ES-I3 (cell line): ENCODE measurements around the gene ALDH5A1.
"Not testable (repeated sequence)": the region's sequence is repeated elsewhere in the genome, so short reads cannot be mapped to it uniquely, and the experiment has no call there.

Source experiments
- H3K36me3 ChIP-seq: 2 replicates; pipeline ENCODE4 v1.6.1; 2013; ENCODE audit warnings: mild to moderate bottlenecking, low read length, control low read depth, moderate library complexity; ENCODE audit not compliant: insufficient read depth
- H3K4me1 ChIP-seq: 2 replicates; pipeline ENCODE4 v1.6.1; 2013; ENCODE audit warnings: mild to moderate bottlenecking, control low read depth, low read length; ENCODE audit not compliant: insufficient read depth
- H3K9ac ChIP-seq: 2 replicates; pipeline ENCODE4 v1.6.1; 2013; ENCODE audit warnings: low read depth, mild to moderate bottlenecking, low read length, moderate library complexity
- H3K9me3 ChIP-seq: 2 replicates; pipeline ENCODE4 v1.6.1; 2013; ENCODE audit warnings: mild to moderate bottlenecking, low read length, moderate library complexity; ENCODE audit not compliant: control insufficient read depth, insufficient read depth

ALDH5A1 gene

DNA sequence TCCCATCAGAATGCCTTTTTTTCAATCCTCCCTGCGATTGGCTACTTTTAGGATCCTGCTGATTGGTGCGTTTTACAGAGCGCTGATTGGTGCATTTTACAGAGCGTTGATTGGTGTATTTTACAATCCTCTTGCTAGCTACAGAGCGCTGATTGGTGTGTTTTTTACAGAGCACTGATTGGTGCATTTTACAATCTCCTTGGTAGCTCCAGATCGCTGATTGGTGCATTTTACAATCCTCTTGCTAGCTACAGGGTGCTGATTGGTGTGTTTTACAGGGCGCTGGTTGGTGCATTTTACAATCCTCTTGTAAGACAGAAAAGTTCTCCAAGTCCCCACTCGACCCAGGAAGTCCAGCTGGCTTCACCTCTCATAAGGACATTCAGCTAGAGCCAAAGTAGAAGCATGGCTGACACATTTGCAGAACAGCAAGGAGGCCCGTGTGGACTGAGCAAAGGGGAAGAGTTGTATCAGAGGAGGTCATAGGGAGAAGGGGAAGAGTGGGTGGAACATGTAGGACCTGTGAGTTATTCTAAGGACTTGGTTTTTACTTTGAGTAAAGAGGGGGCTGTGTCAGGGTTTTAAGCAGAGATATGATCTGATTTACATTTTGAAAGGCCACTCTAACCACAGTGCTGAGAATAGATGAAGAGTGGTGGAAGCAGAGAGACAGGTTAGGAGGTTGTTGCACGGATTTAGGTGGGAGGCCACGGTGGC is 2.6 kb downstream of the ALDH5A1 start:
- H3K9me3 ChIP-seq: peaks cover 2% of the 10 kb centered on the region; the same call in 1 of the 2 replicates
- no peak overlapping the region for H3K9ac ChIP-seq
- no peaks in the 10 kb centered on the region for H3K36me3 ChIP-seq
- peaks cover 9% of the 10 kb centered on the region for H3K4me1 ChIP-seq

DNA sequence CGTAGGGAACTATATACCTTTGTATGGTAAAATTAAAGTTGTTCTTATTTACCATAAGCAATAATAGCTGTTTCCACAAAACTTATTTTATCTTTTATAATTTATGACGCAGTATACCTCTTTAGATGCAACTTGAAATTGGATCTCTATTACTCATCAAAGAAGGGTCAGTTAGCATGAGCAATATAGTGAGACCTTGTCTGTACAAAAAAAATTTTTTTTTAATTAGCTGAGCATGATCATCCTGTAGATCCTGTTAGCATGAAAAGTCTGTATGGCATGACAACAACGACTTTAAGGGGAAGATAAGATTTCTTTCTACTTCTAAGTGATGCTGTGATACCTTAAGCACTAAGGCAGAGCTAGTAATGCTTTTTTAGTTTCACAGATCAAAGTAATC is 5.9 kb downstream of the ALDH5A1 start:
- H3K9me3 ChIP-seq: peaks cover 2% of the 10 kb centered on the region; the same call in 1 of the 2 replicates
- no peaks in the 10 kb centered on the region for H3K36me3 ChIP-seq
- H3K4me1 ChIP-seq: peaks cover 9% of the 10 kb centered on the region
- H3K9ac ChIP-seq: no peak overlapping the region

DNA sequence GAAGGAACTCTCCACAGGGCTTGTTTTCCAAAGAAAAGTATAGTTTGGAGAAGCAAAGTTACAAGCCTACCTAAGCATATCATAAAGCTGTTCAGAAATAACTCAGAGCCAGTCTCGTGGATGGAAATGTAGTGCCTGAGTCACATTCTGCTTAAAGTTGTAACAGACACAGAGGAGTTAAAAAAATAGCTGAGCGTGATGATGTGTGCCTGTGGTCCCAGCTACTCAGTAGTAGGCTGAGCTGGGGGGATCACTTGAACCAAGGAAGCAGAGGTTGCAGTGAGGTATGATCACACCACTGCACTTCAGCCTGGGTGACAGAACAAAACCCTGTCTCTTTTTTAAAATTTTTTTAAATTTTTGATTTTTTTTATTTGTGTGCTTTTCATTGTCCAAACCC is 6.6 kb downstream of the ALDH5A1 start:
- H3K36me3 ChIP-seq: no peaks in the 10 kb centered on the region

DNA sequence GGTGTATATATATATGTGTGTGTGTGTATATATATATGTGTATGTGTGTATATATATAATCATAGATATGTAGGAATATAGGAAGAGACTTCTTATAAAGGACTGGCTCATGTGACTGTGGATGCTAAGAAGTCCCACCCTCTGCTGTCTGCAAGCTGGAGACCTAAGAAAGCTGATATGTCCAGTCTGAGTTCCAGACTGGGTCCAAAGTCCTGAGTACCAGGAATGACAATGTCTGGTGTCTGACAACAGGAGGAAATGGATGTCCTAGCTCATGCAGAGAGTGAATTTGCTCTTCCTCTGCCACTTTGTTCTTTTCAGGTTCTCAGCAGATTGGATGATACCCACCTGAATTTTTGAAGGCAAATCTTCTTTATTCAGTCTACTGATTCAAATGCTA is 7.1 kb downstream of the ALDH5A1 start:
- Histone ChIP-seq H3K9me3 (no peaks in the 10 kb centered on the region; the same call in 1 of the 2 replicates), H3K4me1 (0 out of 2 replicates have a peak, but pooled peaks cover 6% of the 10 kb centered on the region)

More for the DNA sequence above, 6.6 kb downstream of the ALDH5A1 start:
- Histone ChIP-seq H3K9me3 (no peaks in the 10 kb centered on the region), H3K9ac (no peak overlapping the region), H3K4me1 (0 out of 2 replicates have a peak, but pooled peaks cover 6% of the 10 kb centered on the region)

DNA sequence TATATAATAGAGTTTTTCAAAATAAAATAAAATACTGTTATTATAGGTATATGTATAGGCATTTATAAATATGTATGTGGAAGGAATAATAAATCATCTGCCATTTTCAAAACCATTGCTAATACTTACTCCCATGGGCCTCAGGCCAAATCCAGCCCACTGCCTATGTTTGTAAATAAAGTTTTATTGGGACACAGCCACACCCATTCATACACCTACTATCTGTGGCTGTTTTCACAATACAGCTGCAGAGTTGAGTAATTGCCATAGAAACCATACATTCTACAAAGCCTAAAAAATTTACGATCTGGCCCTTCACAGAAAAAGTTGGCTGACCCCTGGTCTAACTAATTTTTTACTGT is 9.5 kb downstream of the ALDH5A1 start:
- Histone ChIP-seq H3K36me3 (no peaks in the 10 kb centered on the region), H3K9ac (no peak overlapping the region), H3K9me3 (no peaks in the 10 kb centered on the region; the same call in 1 of the 2 replicates), H3K4me1 (0 out of 2 replicates have a peak, but pooled peaks cover 6% of the 10 kb centered on the region)

More for the DNA sequence above, 7.1 kb downstream of the ALDH5A1 start:
- Histone ChIP-seq H3K36me3 (no peaks in the 10 kb centered on the region), H3K9ac (no peak overlapping the region)

DNA sequence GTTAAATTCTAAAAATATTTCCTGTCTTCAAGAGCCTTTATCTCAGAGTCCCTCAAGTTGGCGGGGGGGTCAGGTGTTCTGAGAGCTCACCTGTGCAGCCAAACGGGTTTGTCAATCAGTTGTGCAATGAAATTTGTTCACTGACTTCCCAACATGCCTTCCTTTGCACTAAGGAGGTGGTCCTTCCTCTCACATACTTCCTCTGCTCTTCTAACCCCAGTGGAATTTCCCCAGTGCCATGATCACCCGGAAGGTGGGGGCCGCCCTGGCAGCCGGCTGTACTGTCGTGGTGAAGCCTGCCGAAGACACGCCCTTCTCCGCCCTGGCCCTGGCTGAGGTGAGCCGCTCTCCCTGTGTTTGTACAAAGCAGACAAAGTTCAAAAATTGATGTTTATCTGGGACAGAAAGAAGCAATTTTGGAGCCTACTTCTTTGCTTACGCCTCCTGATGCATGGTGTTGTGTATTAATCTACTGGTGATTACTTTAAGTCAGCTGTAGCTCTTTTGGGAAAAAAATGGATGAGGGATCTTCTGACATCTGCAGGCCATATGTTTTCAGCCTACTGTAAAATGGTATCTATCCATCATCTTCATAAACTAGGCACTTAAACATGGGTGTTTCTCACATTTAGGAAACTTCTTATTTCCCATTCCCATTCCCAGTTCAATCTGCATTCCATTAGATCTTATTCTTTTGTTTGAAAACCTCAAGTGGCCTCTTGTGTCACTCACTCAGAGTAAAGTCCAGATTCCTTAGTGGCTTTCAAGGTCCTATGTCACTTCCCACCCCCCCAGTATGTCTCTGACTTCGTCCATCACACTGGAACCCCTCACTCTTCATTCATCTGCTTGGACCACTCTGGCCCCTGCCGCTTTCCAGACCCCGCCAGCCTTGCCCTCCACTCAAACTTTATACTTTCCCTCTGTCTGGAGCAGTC is 10.1 kb downstream of the ALDH5A1 start:
- Histone ChIP-seq H3K9ac (no peak overlapping the region), H3K36me3 (no peaks in the 10 kb centered on the region), H3K4me1 (0 out of 2 replicates have a peak, but pooled peaks cover 6% of the 10 kb centered on the region), H3K9me3 (no peaks in the 10 kb centered on the region; the same call in 1 of the 2 replicates)

DNA sequence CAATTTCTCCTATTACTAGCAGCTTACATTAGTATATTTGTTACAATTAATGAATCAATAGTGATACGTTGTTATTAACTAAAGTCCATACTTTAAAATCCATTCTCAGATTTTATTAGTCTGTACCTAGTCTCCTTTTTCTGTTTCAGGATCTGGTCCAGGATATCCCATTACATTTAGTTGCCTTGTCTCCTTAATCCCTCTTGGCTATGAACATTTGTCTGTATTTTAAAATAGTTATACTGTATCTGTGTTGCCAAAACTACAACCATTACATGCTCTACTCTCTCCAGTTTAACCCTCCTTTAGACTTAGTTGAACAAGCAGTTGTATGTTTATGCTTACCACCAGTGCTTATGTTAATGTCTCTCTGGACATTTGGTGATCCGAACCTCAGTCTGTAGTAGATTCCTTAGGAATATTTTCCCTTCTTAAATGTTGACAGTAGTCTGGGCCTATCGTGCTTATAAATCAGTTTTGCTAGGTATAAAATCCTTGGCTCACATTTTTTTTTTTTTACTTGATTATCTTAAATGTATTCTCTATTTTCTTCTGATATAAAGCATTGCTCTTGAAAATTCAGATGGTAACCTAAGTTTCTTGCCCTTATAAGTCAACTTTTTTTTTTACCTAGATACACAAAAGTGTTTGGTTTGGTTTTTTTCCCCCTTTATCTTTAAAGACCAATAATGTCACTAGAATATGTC is 12.2 kb downstream of the ALDH5A1 start:
- Histone ChIP-seq H3K4me1 (0 out of 2 replicates have a peak, but pooled peaks cover 5% of the 10 kb centered on the region), H3K36me3 (no peaks in the 10 kb centered on the region), H3K9ac (no peak overlapping the region), H3K9me3 (no peaks in the 10 kb centered on the region; the same call in 1 of the 2 replicates)

DNA sequence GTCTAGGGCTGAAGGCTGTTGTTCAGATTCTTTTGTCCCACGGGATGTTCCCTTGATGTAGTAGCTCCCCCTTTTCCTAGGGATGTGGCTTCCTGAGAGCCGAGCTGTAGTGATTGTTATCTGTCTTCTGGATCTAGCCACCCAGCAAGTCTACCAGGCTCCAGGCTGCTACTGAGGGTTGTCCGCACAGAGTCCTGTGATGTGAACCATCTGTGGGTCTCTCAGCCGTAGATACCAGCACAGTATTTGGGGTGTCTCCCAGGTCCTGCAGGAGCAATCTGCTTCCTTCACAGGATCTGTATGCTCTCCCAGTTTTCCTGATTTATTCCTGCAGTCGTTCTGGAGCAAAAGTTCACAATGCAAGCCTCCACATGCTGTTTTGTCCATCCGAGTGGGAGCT is 17.2 kb downstream of the ALDH5A1 start:
- not testable (repeated sequence) for H3K9ac ChIP-seq, H3K4me1 ChIP-seq, H3K36me3 ChIP-seq, H3K9me3 ChIP-seq

DNA sequence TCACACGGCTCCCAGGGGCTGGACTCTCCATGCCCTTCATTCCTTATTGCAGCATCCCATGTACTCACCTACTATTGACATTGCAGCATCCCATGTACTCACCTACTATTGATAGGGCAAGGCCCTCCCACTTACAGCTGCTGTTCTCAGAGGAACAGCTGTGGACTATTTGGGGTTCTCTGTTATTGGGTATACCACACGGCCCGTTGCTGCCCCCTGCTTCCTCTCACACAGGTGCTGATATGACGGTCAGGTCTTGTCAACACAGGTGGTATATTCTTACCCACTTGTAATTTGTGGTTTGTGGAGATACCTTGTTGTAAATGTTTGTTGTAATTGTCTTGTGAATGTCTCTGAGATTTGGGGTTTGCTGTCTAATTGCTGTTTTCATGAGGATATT is 18.8 kb downstream of the ALDH5A1 start:
- Histone ChIP-seq H3K36me3 (no peaks in the 10 kb centered on the region), H3K9me3 (no peaks in the 10 kb centered on the region), H3K4me1 (no peaks in the 10 kb centered on the region), H3K9ac (no peak overlapping the region)

DNA sequence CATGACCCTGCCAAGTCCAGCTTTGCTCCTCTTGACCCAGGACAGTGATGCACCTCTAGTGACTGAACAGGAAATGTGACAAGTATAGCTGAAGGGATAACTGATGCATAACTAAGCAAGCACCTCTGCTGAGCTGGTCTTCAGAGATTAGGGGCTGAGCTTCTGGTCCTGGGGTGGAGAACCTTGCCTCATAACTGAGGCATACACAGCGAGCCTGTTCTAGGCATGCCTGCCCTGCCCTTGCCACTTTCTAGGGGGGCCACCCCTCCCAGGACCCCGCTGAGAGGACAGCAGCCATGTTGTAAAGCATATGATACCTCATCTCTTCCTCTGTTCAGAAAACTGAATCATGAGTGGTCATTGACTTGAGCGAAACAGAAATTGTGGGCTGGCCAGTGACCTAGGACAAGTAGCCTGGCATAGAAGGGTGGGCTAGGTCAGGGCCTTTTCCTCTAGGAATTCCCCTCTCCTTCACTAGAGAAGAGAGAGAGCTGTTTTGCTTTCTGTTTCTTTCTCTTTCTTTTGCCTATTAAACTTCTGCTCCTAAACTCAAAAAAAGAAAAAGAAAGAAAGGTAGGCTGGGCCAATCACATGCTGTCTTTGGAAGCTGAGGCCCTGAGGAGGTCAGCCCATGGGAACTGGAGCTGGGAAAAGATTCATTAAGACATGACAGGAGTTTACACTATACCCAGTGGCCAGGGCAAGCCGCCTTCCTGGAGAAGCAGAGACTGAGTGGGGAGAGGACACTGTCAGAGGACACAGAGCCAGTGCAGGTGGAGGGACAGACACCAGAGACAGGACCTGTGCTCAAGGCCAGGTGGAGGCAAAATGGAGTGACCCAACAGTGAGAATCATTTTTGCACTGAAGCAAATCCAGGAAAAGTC is 23.1 kb downstream of the ALDH5A1 start:
- Histone ChIP-seq H3K9me3 (no peaks in the 10 kb centered on the region), H3K9ac (no peak overlapping the region), H3K4me1 (no peaks in the 10 kb centered on the region), H3K36me3 (no peaks in the 10 kb centered on the region)

DNA sequence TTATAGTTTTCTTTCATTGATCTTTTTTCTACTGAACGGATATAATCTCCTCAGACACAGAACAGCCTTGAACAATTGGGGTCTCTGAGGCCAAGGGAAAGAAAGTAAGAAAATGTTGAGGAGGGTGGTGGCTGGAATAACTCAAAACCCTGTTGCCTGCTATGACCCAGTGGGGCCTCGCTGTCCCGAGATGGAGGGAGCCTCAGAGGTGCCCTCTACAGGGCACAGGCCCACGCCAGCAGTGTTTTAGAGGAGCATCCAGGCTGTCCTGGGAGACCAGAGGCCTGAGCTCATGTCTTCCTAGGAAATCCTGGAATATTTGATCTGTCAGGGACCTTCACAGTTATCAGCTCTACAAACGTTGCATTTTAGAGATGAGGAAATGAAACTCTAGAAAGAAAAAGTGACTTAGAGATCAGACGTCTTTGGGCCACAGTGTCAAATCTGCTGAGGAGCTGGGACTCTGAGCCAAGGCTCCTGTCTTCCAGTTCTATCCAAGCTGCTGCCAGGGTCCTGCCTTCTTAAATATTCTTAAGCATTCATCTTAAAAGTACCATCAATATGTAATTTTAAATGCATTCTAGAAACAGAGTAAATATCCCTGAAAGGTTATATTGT is 26.3 kb downstream of the ALDH5A1 start:
- Histone ChIP-seq H3K4me1 (no peaks in the 10 kb centered on the region), H3K9ac (no peak overlapping the region), H3K36me3 (no peaks in the 10 kb centered on the region), H3K9me3 (no peaks in the 10 kb centered on the region)

DNA sequence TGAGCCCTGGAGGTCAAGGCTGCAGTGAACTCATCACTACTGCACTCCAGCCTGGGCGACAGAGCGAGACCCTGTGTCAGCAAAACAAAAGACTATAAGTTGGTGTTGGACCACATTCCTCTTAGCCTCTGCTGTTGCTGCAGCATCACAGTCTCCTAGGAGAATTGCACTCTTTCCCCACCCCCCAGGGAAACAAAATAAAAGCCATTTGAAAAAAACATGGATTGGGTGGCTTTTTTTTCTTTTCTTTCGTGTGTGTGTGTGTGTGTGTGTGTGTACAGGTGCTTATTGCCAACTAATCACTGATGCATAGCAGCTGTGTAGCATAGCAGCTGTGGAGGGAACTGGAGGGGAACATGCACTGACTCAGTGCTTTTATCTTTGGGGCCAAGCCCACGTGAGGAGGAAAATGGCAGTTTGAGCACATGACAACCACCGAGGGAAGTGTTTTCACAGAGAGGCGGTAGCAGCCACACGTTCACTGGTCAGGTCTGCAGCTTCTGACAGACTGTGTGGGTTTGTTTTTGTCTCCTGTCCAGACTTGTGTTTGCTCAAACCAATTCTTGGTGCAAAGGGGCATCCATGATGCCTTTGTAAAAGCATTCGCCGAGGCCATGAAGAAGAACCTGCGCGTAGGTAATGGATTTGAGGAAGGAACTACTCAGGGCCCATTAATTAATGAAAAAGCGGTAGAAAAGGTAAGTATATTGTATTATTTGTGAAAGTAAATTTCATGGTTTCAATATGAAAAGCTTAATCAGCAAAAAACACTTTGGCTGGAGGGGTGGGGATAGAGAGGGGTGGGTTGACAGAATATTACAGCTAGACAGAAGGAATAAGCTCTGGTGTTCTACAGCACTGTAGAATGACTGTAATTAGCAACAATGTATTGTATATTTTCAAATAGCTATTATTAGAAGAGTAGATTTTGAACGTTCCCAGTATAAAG is 27.7 kb downstream of the ALDH5A1 start:
- Histone ChIP-seq H3K9ac (no peak overlapping the region), H3K9me3 (no peaks in the 10 kb centered on the region), H3K4me1 (no peaks in the 10 kb centered on the region), H3K36me3 (no peaks in the 10 kb centered on the region)
